Sigmoid colon (tissue), 7 donors: ENCODE data around the gene CELA2B. TPM values are rescaled to one million over a fixed set of nuclear protein-coding genes. Genes with fewer than 3 reads are reported as not detected.
"Not testable (repeated sequence)": the region's sequence is repeated elsewhere in the genome, so short reads cannot be mapped to it uniquely, and the experiment has no call there.

ENCODE experiments used
- DNase-seq: peaks from one replicate; pipeline ENCODE4 v3.0.0-alpha.2; 2019
- H3K27ac ChIP-seq, 4 donors: fragments of 200-600 bp; sonication (generic); one replicate each; pipeline ENCODE4 v1.5.1; 2016 to 2019; ENCODE audit warnings: mild to moderate bottlenecking in 1 of 4
- H3K27me3 ChIP-seq, 3 donors: fragments of 200-600 bp; sonication (generic); one replicate each; pipeline ENCODE4 v1.5.1; 2019; ENCODE audit warnings: mild to moderate bottlenecking in 1 of 3
- H3K36me3 ChIP-seq, 4 donors: fragments of 200-600 bp; sonication (generic); one replicate each; pipeline ENCODE4 v1.5.1; 2016 to 2019
- H3K4me1 ChIP-seq, 4 donors: fragments of 200-600 bp; sonication (generic); one replicate each; pipeline ENCODE4 v1.5.1; 2017 to 2019
- H3K4me3 ChIP-seq, 4 donors: fragments of 200-600 bp; sonication (generic); one replicate each; pipeline ENCODE4 v1.5.1; 2017 to 2019; ENCODE audit warnings: mild to moderate bottlenecking in 2 of 4, moderate library complexity in 1 of 4
- H3K9me3 ChIP-seq, 4 donors: fragments of 200-600 bp in 3 of 4; sonication (generic) in 3 of 4; one replicate each; pipeline versions ENCODE4 v1.5.1 to v1.6.1; 2013 to 2019
- EP300 ChIP-seq, 4 donors: sonication (generic); formaldehyde crosslinking; IDR thresholded peaks; one replicate each; pipeline ENCODE4 v1.6.1; 2017; ENCODE audit warnings: antibody characterized with exemption in 4 of 4
- POLR2A ChIP-seq, 2 donors: fragments of 450-650 bp; IDR thresholded peaks; one replicate each; pipeline ENCODE4 v1.6.1; 2016; ENCODE audit warnings: antibody characterized with exemption in 2 of 2, mild to moderate bottlenecking in 2 of 2, moderate library complexity in 2 of 2
- POLR2AphosphoS5 ChIP-seq, 4 donors: sonication (generic); formaldehyde crosslinking; IDR thresholded peaks; one replicate each; pipeline ENCODE4 v1.6.1; 2017; ENCODE audit warnings: antibody characterized with exemption in 4 of 4
- WGBS, 2 donors: extraction: QIAGEN DNeasy Blood & Tissue Kit; methylation state at CpG; one replicate each; pipeline ENCODE4 v1.1.7; 2013; 5-methylcytosine and 5-hydroxymethylcytosine counted together
- intact Hi-C: fragments of 100-400 bp; cut with DNase I; formaldehyde crosslinking; loops from one replicate; pipeline ENCODE4 v1.15.1; 2023
- polyA plus RNA-seq, 3 donors: library from polyadenylated mRNA; stranded (reverse); fragments of 200-250 nt; gene quantifications; one replicate each; pipeline ENCODE4 v1.2.3, GENCODE V29; 2013
- total RNA-seq, 4 donors: library from RNA; depleted of rRNA; stranded (reverse); fragments of >200 nt; gene quantifications; one replicate each; pipeline ENCODE4 v1.1.0, GENCODE V29; 2016
- TF ChIP-seq, protein P1 (sequence below), 4 experiments: fragments of 450-650 bp in 3 of 4; fragments of 200-600 bp in 1 of 4; IDR thresholded peaks; one replicate each; pipeline ENCODE4 v1.5.1; 2016 to 2019; ENCODE audit warnings: antibody characterized with exemption in 4 of 4, mild to moderate bottlenecking in 3 of 4, moderate library complexity in 2 of 4
- donor health status: healthy with polysubstance abuse.
- donor health status: Bipolar disorder and iron deficiency.
- donor health status: healthy.

The CELA2B gene
- total and polyA plus RNA-seq, 7 donors, result not detected

DNA sequence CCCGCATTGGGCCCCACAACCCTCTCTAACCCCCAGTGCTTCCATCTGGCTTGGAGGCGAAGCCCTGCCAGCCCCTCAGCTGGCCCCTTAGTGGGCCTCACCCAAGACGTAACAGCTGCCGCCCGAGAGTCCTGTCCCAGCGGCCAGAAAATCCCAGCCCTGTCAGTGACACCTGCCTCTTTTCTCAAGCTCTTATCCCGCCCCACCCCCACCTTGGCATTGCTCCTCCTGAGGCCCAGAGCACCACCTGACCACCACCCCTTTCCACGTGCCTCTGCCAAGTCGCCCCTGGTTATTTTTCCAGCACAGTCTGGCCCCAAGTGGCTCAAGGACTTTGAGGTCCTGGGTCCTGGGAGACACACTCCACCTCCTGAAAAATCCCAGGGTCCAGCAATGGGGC is 43.6 kb upstream of the CELA2B start:
- no peak for DNase-seq
- no peak overlapping the region for H3K27ac ChIP-seq
- H3K36me3 ChIP-seq, result peaks cover 0 to 12% (median 0%) of the 10 kb centered on the region in 4 donors
- WGBS, 2 donors, result 16 to 56% methylated on average over 9 of the region's 9 CpGs
- TF ChIP-seq POLR2A (IDR thresholded peaks at IDR 0.05) (no peak), POLR2AphosphoS5 (IDR thresholded peaks at IDR 0.05) (no peak), EP300 (IDR thresholded peaks at IDR 0.05) (no peak)
- TF ChIP-seq, protein P1, sequence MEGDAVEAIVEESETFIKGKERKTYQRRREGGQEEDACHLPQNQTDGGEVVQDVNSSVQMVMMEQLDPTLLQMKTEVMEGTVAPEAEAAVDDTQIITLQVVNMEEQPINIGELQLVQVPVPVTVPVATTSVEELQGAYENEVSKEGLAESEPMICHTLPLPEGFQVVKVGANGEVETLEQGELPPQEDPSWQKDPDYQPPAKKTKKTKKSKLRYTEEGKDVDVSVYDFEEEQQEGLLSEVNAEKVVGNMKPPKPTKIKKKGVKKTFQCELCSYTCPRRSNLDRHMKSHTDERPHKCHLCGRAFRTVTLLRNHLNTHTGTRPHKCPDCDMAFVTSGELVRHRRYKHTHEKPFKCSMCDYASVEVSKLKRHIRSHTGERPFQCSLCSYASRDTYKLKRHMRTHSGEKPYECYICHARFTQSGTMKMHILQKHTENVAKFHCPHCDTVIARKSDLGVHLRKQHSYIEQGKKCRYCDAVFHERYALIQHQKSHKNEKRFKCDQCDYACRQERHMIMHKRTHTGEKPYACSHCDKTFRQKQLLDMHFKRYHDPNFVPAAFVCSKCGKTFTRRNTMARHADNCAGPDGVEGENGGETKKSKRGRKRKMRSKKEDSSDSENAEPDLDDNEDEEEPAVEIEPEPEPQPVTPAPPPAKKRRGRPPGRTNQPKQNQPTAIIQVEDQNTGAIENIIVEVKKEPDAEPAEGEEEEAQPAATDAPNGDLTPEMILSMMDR (IDR thresholded peaks at IDR 0.05), result no peak
- H3K4me1 ChIP-seq, result peaks cover 0 to 32% (median 16%) of the 10 kb centered on the region in 4 donors
- intact Hi-C loops, result loop anchor here (10.0 kb wide), 1 partner anchor 308 kb away; no protein-coding TSS in a partner anchor
- no peaks in the 10 kb centered on the region for H3K27me3 ChIP-seq
- H3K9me3 ChIP-seq, result no peaks in the 10 kb centered on the region
- no peak overlapping the region for H3K4me3 ChIP-seq

DNA sequence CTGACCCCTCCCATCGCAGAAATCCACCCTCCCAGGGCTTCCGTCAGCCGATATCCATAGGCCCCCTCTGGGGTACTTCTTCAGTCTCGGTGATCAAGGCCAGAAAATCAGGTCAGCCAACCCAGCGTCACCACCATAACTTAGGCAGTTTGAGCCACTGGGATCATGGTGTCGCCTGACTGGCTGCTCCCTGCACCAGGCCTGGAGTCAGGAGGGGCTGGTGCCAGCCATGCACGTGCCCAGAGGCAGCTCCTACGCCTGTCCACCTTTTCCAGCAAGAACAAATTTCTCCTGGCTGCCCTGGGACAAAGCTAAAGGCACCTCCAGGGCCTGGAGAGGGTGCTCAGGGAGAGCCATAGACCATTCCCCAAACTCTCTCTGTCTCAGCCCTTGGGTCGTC is 42.4 kb upstream of the CELA2B start:
- H3K36me3 ChIP-seq, result peaks cover 0 to 10% (median 0%) of the 10 kb centered on the region in 4 donors
- H3K4me3 ChIP-seq, result no peak overlapping the region
- WGBS, 2 donors, result 87 to 92% methylated on average over 9 of the region's 9 CpGs
- no peaks in the 10 kb centered on the region for H3K9me3 ChIP-seq
- no peaks in the 10 kb centered on the region for H3K27me3 ChIP-seq
- intact Hi-C loops, result loop anchor here (10.0 kb wide), 1 partner anchor 309 kb away; no protein-coding TSS in a partner anchor
- no peak for DNase-seq
- no peak overlapping the region for H3K27ac ChIP-seq
- TF ChIP-seq POLR2AphosphoS5 (IDR thresholded peaks at IDR 0.05), result no peak
- no peak for TF ChIP-seq POLR2A (IDR thresholded peaks at IDR 0.05)
- TF ChIP-seq, protein P1 (IDR thresholded peaks at IDR 0.05), result no peak
- peaks cover 0 to 21% (median 7%) of the 10 kb centered on the region in 4 donors for H3K4me1 ChIP-seq

DNA sequence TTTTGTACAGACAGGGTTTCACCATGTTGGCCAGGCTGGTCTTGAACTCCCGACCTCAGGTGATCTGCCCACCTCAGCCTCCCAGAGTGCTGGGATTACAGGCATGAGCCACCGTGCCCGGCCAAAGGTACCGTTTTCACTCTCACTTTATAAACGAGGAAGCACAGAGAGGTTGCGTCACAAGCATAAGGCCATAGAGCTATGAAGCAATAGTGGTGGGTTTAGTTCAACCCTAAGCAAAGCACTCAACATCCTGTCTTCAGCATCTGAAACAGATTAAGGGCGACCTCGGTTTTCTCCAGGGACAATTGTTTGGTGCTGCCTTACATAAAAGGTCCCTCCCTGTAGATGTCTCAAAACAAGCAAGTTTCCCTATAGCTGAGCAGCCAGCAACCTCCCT is 41.2 kb upstream of the CELA2B start:
- not testable (repeated sequence) for H3K36me3 ChIP-seq, DNase-seq, H3K4me3 ChIP-seq, H3K27ac ChIP-seq, H3K27me3 ChIP-seq, H3K9me3 ChIP-seq
- 48 to 61% methylated on average over 8 of the region's 8 CpGs for WGBS, 2 donors
- intact Hi-C loops, result loop anchor here (10.0 kb wide), 1 partner anchor 310 kb away; no protein-coding TSS in a partner anchor
- peaks cover 0 to 14% (median 5%) of the 10 kb centered on the region in 4 donors for H3K4me1 ChIP-seq

DNA sequence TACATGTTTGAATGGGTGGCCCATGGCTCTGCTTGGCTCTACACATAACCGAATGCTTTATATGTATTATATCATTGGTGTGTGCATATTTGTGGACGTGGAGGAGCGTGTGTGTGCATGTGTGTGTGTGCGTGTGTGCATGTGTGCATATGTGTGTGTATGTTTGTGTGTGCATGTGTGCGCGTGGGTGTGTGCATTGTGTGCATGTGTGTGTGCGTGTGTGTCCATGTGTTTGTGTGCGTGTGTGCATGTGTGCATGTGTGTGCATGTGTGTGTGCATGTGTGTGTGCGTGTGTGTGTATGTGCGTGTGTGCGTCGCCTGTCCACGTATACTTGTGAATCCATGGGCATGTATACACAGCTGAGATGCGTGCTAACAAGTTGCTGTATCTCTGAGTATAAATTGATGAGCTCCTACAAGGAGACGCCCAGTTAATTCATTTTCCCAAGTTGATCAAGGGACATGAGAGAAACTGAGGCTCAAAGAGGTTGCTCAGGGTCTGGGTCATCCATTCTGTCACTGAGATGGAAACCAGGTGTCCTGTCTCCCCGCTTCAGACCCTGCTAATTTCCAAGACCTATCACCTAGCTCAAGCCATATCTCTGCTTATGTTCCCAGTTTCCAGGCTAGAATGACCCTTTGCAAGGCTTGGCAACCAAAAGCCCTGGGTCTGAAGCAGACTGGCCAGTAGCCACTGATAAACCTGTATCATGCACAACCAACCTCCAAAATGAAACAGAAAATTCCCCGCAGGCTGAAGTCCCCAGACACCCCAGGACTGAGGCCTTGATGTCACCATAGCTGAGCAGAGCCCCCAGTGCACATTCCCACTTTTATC is 40.4 kb upstream of the CELA2B start:
- Histone ChIP-seq H3K9me3 (no peaks in the 10 kb centered on the region), H3K36me3 (no peaks in the 10 kb centered on the region), H3K27me3 (no peaks in the 10 kb centered on the region), H3K27ac (no peak overlapping the region), H3K4me3 (no peak overlapping the region), H3K4me1 (peaks cover 0 to 14% (median 5%) of the 10 kb centered on the region in 4 donors)
- WGBS, 2 donors, result 95 to 96% methylated on average over 17 of the region's 17 CpGs
- DNase-seq, result no peak
- TF ChIP-seq EP300 (IDR thresholded peaks at IDR 0.05), result no peak
- TF ChIP-seq POLR2A (IDR thresholded peaks at IDR 0.05), result no peak
- TF ChIP-seq, protein P1 (IDR thresholded peaks at IDR 0.05), result no peak
- TF ChIP-seq POLR2AphosphoS5 (IDR thresholded peaks at IDR 0.05), result no peak
- intact Hi-C loops, result loop anchor here (10.0 kb wide), 1 partner anchor 311 kb away; no protein-coding TSS in a partner anchor

- Histone ChIP-seq H3K36me3 (no peaks in the 10 kb centered on the region), H3K27me3 (no peaks in the 10 kb centered on the region), H3K27ac (no peak overlapping the region), H3K4me1 (peaks cover 0 to 14% (median 5%) of the 10 kb centered on the region in 4 donors), H3K4me3 (no peak overlapping the region), H3K9me3 (no peaks in the 10 kb centered on the region)
- 95 to 96% methylated on average over 6 of the region's 6 CpGs for WGBS, 2 donors
- DNase-seq, result no peak
- intact Hi-C loops, result loop anchor here (10.0 kb wide), 1 partner anchor 312 kb away; no protein-coding TSS in a partner anchor
- TF ChIP-seq POLR2A (IDR thresholded peaks at IDR 0.05) (no peak), POLR2AphosphoS5 (IDR thresholded peaks at IDR 0.05) (no peak)
These were observed 38.9 kb upstream of the CELA2B start for GRCh38 chr1:15436881-15437442.
